Measurements from ENCODE around the gene CD300LD.
A peak's percentile ranks its signal among the peaks of the same experiment; 100 is the strongest.
"Not testable (repeated sequence)": the region's sequence is repeated elsewhere in the genome, so short reads cannot be mapped to it uniquely, and the experiment has no call there.

Gene CD300LD

DNA sequence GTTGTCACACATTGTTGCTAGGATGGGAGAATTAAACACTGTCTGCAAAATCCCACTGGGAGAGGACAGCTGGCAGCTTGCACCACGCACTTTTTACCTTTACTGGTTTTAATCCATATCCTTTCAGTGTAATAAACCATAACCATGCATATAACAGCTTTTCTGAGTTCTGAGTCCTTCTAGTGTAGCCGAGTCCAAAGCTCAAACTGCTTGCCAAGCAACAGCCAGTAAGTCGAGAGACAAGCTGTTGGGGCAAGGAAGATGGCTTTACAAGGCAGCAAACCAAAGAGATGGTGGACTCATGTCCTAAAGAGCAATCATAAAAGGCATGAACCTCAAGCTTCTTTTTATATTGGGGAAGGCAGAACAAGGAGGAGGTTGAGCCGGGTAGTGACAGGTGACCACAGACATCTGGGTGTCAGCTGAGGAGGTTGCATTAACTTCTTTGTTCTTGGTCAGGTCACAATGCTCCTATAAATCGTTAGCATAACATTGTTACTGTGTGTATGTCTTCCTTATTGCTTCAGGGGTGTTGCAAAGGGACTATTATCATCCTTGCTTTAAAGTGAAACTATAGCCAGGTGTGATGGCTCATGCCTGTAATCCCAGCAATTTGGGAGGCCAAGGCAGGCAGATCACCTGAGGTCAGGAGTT is 17.5 kb downstream of the CD300LD start:
- TF ChIP-seq, protein P1, sequence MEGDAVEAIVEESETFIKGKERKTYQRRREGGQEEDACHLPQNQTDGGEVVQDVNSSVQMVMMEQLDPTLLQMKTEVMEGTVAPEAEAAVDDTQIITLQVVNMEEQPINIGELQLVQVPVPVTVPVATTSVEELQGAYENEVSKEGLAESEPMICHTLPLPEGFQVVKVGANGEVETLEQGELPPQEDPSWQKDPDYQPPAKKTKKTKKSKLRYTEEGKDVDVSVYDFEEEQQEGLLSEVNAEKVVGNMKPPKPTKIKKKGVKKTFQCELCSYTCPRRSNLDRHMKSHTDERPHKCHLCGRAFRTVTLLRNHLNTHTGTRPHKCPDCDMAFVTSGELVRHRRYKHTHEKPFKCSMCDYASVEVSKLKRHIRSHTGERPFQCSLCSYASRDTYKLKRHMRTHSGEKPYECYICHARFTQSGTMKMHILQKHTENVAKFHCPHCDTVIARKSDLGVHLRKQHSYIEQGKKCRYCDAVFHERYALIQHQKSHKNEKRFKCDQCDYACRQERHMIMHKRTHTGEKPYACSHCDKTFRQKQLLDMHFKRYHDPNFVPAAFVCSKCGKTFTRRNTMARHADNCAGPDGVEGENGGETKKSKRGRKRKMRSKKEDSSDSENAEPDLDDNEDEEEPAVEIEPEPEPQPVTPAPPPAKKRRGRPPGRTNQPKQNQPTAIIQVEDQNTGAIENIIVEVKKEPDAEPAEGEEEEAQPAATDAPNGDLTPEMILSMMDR (IDR thresholded peaks at IDR 0.05; ENCODE audit: low read depth, low read length, missing control alignments) = no peak
- in situ Hi-C loops (cut with HindIII; ENCODE audit: low pct_ligation_motif_present, low sequenced_read_pairs) = no loop called here

DNA sequence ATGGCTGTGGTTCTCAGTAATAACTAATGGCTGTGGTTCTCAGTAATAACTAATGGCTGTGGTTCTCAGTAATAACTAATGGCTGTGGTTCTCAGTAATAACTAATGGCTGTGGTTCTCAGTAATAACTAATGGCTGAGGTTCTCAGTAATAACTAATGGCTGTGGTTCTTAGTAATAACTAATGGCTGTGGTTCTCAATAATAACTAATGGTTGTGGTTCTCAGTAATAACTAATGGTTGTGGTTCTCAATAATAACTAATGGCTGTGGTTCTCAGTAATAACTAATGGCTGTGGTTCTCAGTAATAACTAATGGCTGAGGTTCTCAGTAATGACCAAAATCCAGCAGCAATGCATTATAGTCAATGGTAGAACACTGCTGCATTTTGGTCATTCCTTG is 18.4 kb downstream of the CD300LD start:
- in situ Hi-C loops (cut with HindIII; ENCODE audit: low pct_ligation_motif_present, low sequenced_read_pairs); H3K36me3 ChIP-seq (replicated peaks); H3K27me3 ChIP-seq (replicated peaks); H3K27ac ChIP-seq; H3K4me3 ChIP-seq (ENCODE audit: low read depth, low read length); DNase-seq: not testable (repeated sequence)

More for the DNA sequence above, 17.5 kb downstream of the CD300LD start:
- Histone ChIP-seq H3K4me3 (ENCODE audit: low read depth, low read length) (no peak overlapping the region), H3K27ac (no peak overlapping the region), H3K27me3 (replicated peaks) (no peaks in the 10 kb centered on the region), H3K36me3 (replicated peaks) (no peaks in the 10 kb centered on the region)
- no peak for DNase-seq

DNA sequence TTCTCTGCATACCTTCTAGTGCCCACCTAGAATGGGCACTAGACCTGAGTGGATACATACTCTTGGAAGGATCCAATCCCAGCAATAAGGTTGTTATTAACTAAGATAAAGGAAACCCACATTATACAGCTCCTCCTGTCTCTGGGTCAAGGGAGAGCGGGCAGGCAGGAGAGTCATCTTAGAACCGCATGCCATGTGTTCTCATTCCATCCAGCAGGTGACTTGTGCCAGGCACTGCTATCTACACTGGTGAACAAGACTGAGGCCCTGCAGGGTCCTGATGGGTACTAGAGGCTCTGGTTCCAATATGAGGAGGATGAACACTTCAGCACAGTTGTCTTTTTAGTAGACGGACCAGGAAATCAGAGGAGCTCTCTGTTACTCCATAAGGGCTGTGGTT is 18.9 kb downstream of the CD300LD start:
- no peak overlapping the region for H3K27ac ChIP-seq
- in situ Hi-C loops (cut with HindIII; ENCODE audit: low pct_ligation_motif_present, low sequenced_read_pairs) = no loop called here
- no peak overlapping the region for H3K4me3 ChIP-seq (ENCODE audit: low read depth, low read length)
- H3K27me3 ChIP-seq (replicated peaks) = no peaks in the 10 kb centered on the region
- DNase-seq = no peak
- no peaks in the 10 kb centered on the region for H3K36me3 ChIP-seq (replicated peaks)
- TF ChIP-seq, protein P1 (IDR thresholded peaks at IDR 0.05; ENCODE audit: low read depth, low read length, missing control alignments) = no peak

DNA sequence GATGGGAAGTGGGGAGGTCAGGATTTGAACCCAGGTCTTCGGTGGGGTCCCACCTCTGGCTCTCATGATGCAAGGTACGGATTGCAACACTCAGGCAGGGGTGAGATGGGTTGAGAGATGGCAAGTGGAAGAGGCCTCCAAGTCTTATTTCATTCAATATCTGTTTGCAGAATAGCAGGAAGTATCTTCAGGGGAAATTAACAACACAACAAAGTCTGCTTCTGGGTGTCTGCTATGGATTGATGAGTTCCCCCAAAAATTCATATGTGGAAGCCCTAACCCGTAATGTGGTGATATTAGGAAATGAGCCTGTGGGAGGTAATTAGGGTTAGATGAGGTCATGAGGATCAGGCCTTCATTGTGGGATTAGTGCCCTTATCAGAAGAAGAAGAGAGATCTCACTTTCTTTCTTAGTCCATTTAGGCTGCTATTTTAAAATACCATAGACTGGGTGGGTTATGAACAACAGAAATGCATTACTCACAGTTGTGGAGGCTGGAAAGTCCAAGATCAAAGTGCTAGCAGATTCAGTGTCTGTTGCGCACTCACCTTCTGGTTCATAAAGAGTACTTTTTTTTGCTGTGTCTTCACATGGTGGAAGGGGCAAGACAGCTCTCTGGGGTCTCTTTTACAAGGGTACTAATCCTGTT is 20.3 kb downstream of the CD300LD start:
- Histone ChIP-seq H3K4me3 (ENCODE audit: low read depth, low read length) (no peak overlapping the region), H3K27ac (no peak overlapping the region), H3K27me3 (replicated peaks) (no peaks in the 10 kb centered on the region), H3K36me3 (replicated peaks) (no peaks in the 10 kb centered on the region)
- in situ Hi-C loops (cut with HindIII; ENCODE audit: low pct_ligation_motif_present, low sequenced_read_pairs) = no loop called here
- no peak for DNase-seq
- TF ChIP-seq, protein P1 (IDR thresholded peaks at IDR 0.05; ENCODE audit: low read depth, low read length, missing control alignments) = no peak

DNA sequence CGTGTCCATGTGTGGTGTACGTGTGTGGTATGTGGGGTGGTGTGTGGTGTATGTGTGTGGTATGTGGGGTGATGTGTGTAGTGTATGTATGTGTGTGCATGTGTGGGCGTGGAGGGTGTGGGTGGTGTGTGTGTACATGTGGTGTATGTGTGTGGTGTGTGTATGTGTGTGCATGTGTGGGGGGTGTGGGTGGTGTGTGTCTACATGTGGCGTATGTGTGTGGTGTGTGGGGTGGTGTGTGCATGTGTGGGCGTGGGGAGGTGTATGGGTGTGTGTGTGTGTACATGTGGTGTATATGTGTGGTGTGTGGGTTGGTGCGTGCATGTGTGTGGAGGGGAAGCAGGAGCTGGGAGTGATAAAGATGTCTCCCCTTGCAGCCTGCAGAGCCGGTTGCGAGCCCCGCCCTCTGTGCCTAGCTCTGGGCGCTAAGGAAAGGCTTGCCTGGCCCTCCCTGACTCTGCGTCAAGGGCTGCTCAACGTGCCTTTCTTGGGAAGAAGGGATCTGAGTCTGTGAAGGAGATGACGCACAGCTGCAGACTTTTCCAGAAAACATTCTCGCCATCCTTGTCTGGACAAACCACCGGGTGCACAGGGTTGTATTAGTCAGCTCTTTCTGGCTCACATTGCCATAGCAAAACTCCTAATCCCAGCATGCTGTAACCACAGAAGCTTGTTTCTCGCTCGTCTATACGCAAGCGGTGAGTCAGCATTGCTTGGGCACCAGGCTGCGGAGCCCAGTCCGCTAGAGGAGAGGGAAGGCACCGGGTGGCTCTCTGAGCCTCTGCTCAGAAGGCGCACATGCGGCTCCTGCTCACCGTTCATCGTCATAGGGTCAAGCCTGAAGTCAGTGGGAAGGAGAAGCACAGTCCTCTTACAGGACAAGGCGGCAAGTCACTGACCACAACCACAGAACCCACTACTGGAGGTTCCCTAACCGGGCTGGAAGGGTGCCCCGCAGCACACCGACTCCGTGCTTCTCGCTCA is 22.8 kb downstream of the CD300LD start:
- in situ Hi-C loops (cut with HindIII; ENCODE audit: low pct_ligation_motif_present, low sequenced_read_pairs) = no loop called here
- Histone ChIP-seq H3K27ac (peak overlapping the region; percentile 53), H3K4me3 (ENCODE audit: low read depth, low read length) (no peak overlapping the region), H3K36me3 (replicated peaks) (no peaks in the 10 kb centered on the region), H3K27me3 (replicated peaks) (no peaks in the 10 kb centered on the region)
- TF ChIP-seq, protein P1 (IDR thresholded peaks at IDR 0.05; ENCODE audit: low read depth, low read length, missing control alignments) = no peak
- peak; percentile 94 for DNase-seq
